GM12874 (cell line): Measurements from ENCODE around the gene RIMS1.

Experiments used
- CTCF ChIP-seq: IDR thresholded peaks from 2 replicates; pipeline ENCODE4 v1.5.1; 2011; ENCODE audit warnings: low read depth, mild to moderate bottlenecking, control low read depth, low read length, moderate library complexity; ENCODE audit not compliant: insufficient read depth

Gene RIMS1

GRCh38 chr6:72287801-72288200 lies 401.5 kb downstream of the RIMS1 start:
- no peak for TF ChIP-seq CTCF

DNA sequence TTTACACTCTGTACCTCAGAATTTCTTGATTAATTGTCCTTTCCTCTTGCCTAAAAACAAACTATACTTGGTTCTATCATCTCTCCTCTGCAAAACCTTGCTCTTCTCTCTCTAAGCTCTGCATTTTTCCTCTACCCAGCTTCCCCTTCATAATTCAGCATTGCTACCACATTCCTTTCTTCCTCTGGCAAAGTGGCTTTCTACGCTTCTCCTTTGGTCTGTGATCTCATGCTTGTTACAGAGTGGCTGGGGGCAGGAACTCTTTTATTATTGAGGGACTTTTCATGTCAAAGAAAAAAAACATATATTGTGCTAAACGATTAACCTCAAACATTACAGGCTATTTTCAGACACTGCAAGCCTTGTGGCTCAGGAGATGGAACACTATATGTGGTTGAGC lies 402.2 kb downstream of the RIMS1 start:
- TF ChIP-seq CTCF = no peak

DNA sequence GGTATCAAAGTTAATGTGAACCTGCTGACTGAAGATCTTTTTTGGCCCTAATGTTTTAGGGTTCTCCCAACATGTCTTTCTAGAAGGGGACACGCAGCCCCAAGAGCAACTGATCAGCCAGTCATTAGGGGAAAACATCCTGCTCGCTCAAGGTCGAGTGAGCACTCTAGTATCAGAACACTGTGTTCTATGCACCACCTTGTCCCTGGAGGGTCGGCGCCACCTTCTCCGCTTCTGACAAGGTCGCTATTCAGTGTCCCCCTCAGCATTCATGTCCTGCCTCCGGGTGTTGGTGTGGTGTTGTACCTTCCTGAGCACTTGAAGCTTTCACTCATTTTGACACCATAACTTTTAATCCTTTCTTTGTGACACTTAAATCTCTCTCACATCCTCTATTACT lies 404.3 kb downstream of the RIMS1 start:
- TF ChIP-seq CTCF = no peak

- no peak for TF ChIP-seq CTCF
Observed at GRCh38 chr6:72296375-72296774, 410.0 kb downstream of the RIMS1 start.

GRCh38 chr6:72305971-72306370 lies 419.6 kb downstream of the RIMS1 start:
- TF ChIP-seq CTCF = no peak

- TF ChIP-seq CTCF = no peak
Observed at GRCh38 chr6:72316675-72317380, 430.5 kb downstream of the RIMS1 start.

- no peak for TF ChIP-seq CTCF
Observed at GRCh38 chr6:72321788-72322187, 435.4 kb downstream of the RIMS1 start.
